HCT116 (cell line): ENCODE results near the gene DENND11.

Experiments used
- EZH2phosphoT487 ChIP-seq: fragments of 200-600 bp; IDR thresholded peaks from 2 replicates; pipeline ENCODE4 v1.6.1; 2018; ENCODE audit warnings: antibody characterized with exemption, borderline replicate concordance
- RAD21 ChIP-seq: IDR thresholded peaks from 2 replicates; pipeline ENCODE4 v1.6.1; 2012; ENCODE audit warnings: low read depth, mild to moderate bottlenecking
- SP1 ChIP-seq: IDR thresholded peaks from 2 replicates; pipeline ENCODE4 v1.6.1; 2012; ENCODE audit warnings: low read depth

DNA sequence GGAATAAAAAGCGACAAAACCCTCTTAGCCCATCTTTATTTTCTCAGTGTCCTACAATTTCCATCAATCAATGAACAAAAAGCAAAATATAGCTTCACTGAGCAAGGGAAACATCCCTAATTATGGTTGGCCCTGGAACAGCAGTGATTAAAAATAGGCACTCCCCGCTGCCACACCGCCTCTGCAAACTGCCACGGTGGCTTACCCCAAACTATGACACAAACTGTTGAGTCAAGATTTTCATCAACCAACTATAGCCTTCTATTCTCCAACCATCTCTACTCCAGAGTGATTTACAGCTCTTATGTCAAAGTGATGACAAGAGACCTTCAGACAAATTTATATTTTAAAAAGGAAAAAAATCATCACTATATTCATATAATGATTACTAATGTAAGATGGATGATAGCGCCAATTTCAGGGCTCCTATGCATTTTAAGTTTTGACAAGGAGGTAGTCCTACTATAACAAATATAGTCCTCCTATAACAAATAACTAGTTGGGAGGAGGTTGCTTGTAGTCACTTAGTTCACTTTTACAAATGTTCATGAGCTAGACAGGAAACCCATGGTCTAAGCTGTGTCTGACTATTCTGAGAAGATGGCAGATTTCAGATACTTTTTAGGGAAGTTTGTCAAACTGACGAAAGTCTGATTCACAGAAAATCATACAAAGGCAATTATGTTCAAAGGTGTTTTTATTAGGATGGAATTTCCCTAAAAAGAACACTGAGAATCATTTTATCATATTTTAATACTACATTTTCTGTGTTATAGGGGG, 26.3 kb downstream of the DENND11 start:
- TF ChIP-seq EZH2phosphoT487, result no peak
- no peak for TF ChIP-seq SP1
- no peak for TF ChIP-seq RAD21
